Testis (tissue), 5 donors: ENCODE results near the gene MAD2L2. TPM values are rescaled to one million over a fixed set of nuclear protein-coding genes. Genes with fewer than 3 reads are reported as not detected.

Experiments used
- DNase-seq: peaks from one replicate; pipeline ENCODE4 v3.0.0-alpha.2; 2019
- H3K27ac ChIP-seq, 2 donors: fragments of 200-600 bp; sonication (generic); one replicate each; pipeline ENCODE4 v1.5.1; 2019
- H3K27me3 ChIP-seq: fragments of 200-600 bp; sonication (generic); one replicate; pipeline ENCODE4 v1.5.1; 2019
- H3K36me3 ChIP-seq: fragments of 200-600 bp; sonication (generic); one replicate; pipeline ENCODE4 v1.5.1; 2017; ENCODE audit warnings: low read depth; ENCODE audit errors: missing control alignments
- H3K4me1 ChIP-seq: fragments of 200-600 bp; sonication (generic); one replicate; pipeline ENCODE4 v1.5.1; 2019
- H3K4me3 ChIP-seq, 2 donors: fragments of 200-600 bp; sonication (generic); one replicate each; pipeline ENCODE4 v1.5.1; 2017 to 2019
- H3K9me3 ChIP-seq: fragments of 200-600 bp; sonication (generic); one replicate; pipeline ENCODE4 v1.5.1; 2017
- POLR2A ChIP-seq: fragments of 450-650 bp; IDR thresholded peaks from one replicate; pipeline ENCODE4 v1.6.1; 2017; ENCODE audit warnings: antibody characterized with exemption, mild to moderate bottlenecking, moderate library complexity
- WGBS, 2 donors: methylation state at CpG; one replicate each; pipeline ENCODE4 v1.1.5; 2018; 5-methylcytosine and 5-hydroxymethylcytosine counted together
- intact Hi-C: fragments of 100-400 bp; cut with DNase I; formaldehyde crosslinking; loops from one replicate; pipeline ENCODE4 v1.15.1; 2023; ENCODE audit warnings: low total_unique reads
- long read RNA-seq, 2 donors: transcript quantifications; one replicate each; lab custom pipeline, GENCODE V29; 2026
- polyA plus RNA-seq: library from polyadenylated mRNA; stranded (reverse); fragments of 350-450 nt; fragmentation: Illumina TruSeq; extraction: RNeasy Lipid Tissue Mini Kit (QIAGEN cat#74804); gene quantifications from one replicate; pipeline ENCODE4 v1.2.3, GENCODE V29; 2014; ENCODE audit warnings: low read depth, low replicate concordance; ENCODE audit not compliant: insufficient read depth
- total RNA-seq, 2 donors: library from RNA; depleted of rRNA; stranded (reverse); fragments of >200 nt; gene quantifications; one replicate each; pipeline ENCODE4 v1.2.3, GENCODE V29; 2016
- TF ChIP-seq, protein P1 (sequence below), 3 experiments: fragments of 450-650 bp in 2 of 3; fragments of 200-600 bp in 1 of 3; sonication (generic) in 1 of 3; IDR thresholded peaks; one replicate each; pipeline ENCODE4 v1.5.1; 2016 to 2019; ENCODE audit warnings: antibody characterized with exemption in 3 of 3, mild to moderate bottlenecking in 2 of 3, moderate library complexity in 1 of 3

MAD2L2 gene
- 100 to 1,000 TPM; 115 to 116 TPM for total RNA-seq
- 77.0 TPM for polyA plus RNA-seq
- long read RNA-seq, donor 1, transcript MAD2L2-207 (9 exons, 1,118 nt), result major isoform, 10 of 16 reads
- long read RNA-seq, donor 1, partial matches to known transcripts, result 5 of 16 reads
- long read RNA-seq, donor 1, other reads (novel, unspliced or antisense), result 0 of 16 reads
- long read RNA-seq, donor 2, transcript MAD2L2-207 (9 exons, 1,118 nt), result major isoform, 7 of 8 reads
- long read RNA-seq, donor 2, partial matches to known transcripts, result 0 of 8 reads
- long read RNA-seq, donor 2, other reads (novel, unspliced or antisense), result 0 of 8 reads

DNA sequence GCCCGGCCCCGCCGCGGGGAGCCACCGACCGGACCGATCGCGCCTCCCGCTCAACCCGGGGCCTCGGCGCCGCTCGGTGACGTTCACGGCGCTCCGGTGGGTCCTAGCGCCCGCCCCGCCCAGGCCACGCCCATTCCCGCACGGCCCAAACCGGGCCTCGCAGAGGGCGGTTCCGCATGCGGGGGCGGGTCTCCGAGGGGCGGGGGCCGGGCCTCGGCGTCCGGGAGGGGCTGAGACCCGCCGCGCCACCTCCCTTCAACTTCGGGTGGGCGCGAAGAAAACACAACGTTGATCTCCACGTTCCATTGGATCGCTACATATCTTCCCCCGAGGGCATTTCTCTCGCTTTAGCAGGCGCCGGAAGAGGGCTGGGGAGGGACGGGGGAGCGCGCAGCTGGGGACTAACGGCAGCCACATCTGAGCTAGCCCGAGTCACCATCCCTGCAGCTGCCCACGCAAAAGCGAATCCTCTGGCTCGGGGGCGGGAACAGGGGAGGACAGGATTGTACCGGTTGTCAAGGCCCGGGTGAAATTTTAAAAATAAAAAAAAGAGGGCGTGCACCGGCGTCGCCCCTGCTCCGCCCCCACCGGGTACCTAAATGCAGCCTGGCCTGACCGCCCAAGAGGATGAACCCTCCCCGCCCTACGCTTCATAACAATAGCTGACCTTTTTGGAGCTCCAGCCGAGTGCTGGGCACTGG lies at the start of gene MAD2L2:
TSS of gene MAD2L2 (minus strand) at position 78 of the 701 bp plus-strand sequence. CDS start 547 bp downstream, outside the sequence.
- no peaks in the 10 kb centered on the region for H3K27me3 ChIP-seq
- WGBS, 2 donors, result 1 to 3% methylated on average over 28 to 71 of the region's 71 CpGs
- DNase-seq, result peak; percentile 92
- no peak for TF ChIP-seq POLR2A
- TF ChIP-seq, protein P1, sequence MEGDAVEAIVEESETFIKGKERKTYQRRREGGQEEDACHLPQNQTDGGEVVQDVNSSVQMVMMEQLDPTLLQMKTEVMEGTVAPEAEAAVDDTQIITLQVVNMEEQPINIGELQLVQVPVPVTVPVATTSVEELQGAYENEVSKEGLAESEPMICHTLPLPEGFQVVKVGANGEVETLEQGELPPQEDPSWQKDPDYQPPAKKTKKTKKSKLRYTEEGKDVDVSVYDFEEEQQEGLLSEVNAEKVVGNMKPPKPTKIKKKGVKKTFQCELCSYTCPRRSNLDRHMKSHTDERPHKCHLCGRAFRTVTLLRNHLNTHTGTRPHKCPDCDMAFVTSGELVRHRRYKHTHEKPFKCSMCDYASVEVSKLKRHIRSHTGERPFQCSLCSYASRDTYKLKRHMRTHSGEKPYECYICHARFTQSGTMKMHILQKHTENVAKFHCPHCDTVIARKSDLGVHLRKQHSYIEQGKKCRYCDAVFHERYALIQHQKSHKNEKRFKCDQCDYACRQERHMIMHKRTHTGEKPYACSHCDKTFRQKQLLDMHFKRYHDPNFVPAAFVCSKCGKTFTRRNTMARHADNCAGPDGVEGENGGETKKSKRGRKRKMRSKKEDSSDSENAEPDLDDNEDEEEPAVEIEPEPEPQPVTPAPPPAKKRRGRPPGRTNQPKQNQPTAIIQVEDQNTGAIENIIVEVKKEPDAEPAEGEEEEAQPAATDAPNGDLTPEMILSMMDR (IDR thresholded peaks at IDR 0.05), result no peak
- peak within 1 kb of the TSS; percentile 78 to 85 for H3K4me3 ChIP-seq
- intact Hi-C loops, result no loop called here
- peaks cover 13% of the 10 kb centered on the region for H3K4me1 ChIP-seq
- H3K9me3 ChIP-seq, result no peaks in the 10 kb centered on the region
- H3K27ac ChIP-seq, result peak within 1 kb of the TSS; percentile 87
- H3K36me3 ChIP-seq, result no peaks in the 10 kb centered on the region

DNA sequence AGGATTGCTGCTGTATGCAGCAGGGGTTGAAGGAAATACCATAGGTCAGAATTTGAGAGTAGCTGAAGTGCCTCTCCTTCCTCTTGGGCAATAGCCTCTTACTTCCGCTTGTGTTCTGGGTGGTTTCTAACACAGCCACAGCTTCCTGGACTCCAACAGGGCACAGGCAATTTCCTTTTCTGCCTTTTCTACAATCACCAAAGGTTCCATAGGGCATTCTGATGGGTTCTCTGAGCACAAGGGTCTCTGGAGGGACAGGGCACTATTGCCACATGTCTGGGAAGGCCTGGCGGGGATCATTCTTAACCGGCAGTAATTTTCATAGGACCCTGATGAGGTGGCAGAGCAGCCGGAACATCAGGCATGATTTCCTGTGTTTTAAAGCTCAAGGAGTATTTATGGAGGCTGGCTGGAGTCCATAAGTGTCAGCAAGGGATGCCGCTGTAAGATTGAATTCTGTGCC lies 49.5 kb upstream of the MAD2L2 start:
- Histone ChIP-seq H3K27ac (peak overlapping the region in 1 of 2 donors; percentile 85), H3K4me1 (peaks cover 43% of the 10 kb centered on the region), H3K27me3 (no peaks in the 10 kb centered on the region), H3K9me3 (no peaks in the 10 kb centered on the region), H3K4me3 (no peak overlapping the region), H3K36me3 (no peaks in the 10 kb centered on the region)
- no peak for DNase-seq
- intact Hi-C loops, result loop anchor here (10.0 kb wide), 1 partner anchor 74 kb away; the partner anchor contains the start of genes CLCN6 and MTHFR
- TF ChIP-seq, protein P1 (IDR thresholded peaks at IDR 0.05), result no peak
- TF ChIP-seq POLR2A, result no peak
- WGBS, 2 donors, result 52 to 55% methylated on average over 5 of the region's 5 CpGs

DNA sequence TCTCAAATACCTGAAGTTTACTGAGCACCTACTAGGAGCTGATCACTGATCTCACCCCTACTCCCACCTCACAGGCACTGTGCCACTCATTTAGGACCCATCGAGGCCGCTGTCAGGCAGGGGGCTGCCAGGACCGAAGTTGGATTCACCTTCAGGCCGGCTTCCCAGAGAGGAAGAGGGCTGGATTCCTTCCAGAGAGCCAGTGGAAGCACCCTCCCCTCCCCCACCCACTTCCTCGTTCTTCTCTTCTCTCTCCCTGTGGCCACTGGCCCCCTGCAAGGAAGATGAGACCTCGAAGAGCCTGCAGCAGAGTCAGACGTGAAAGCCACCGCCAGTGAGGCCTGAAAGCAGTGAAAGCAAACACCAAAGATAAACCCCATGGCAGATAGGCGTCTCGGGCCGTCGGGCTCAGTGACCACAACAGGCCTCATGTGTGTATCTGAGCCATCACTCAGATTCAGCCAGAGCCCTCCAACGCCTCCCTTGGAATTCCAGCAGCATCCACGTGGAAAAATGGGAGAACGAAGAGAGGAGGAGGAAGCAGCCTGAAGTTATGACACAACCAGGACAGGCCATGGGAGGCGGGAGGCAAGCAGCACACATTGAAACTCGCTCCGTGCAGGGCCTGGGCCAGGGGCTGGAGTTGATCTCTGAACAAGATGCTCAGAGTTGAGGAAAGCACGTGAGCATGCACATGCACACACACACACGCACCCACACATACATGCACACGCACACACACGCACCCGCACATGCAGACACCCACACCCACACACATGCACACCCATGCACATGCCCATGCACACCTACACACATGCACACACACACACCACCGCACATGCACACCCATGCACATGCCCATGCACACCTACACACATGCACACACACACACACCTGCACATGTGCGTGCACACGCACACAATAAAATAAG lies 48.8 kb upstream of the MAD2L2 start:
- no peak for DNase-seq
- no peak overlapping the region for H3K27ac ChIP-seq
- intact Hi-C loops, result loop anchor here (10.0 kb wide), 1 partner anchor 75 kb away; the partner anchor contains the start of genes CLCN6 and MTHFR
- H3K4me3 ChIP-seq, result no peak overlapping the region
- TF ChIP-seq POLR2A, result no peak
- TF ChIP-seq, protein P1 (IDR thresholded peaks at IDR 0.05), result no peak
- H3K9me3 ChIP-seq, result no peaks in the 10 kb centered on the region
- WGBS, 2 donors, result 67% methylated on average over 24 to 26 of the region's 26 CpGs
- no peaks in the 10 kb centered on the region for H3K27me3 ChIP-seq
- no peaks in the 10 kb centered on the region for H3K36me3 ChIP-seq
- H3K4me1 ChIP-seq, result peaks cover 38% of the 10 kb centered on the region

DNA sequence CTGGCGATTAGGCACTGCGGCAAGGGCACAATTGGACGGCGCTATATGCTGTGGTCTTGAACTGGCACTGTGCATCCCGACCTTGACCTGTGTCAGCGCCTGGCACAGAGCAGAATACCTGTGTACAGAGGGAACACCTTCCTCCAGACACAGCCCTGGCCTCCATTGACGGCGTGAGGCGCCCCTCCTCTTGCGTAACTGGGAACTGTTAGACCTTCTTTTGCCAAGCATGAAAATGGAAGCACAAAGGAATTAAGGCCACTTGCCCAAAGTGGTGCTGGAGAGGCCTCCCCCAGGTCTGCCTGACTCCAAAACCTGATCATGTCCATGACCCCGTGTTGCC lies 48.2 kb upstream of the MAD2L2 start:
- Histone ChIP-seq H3K27ac (no peak overlapping the region), H3K36me3 (no peaks in the 10 kb centered on the region), H3K4me3 (no peak overlapping the region), H3K4me1 (peaks cover 38% of the 10 kb centered on the region), H3K27me3 (no peaks in the 10 kb centered on the region), H3K9me3 (no peaks in the 10 kb centered on the region)
- 93 to 96% methylated on average over 4 to 11 of the region's 11 CpGs for WGBS, 2 donors
- TF ChIP-seq, protein P1 (IDR thresholded peaks at IDR 0.05), result no peak
- no peak for TF ChIP-seq POLR2A
- DNase-seq, result no peak
- intact Hi-C loops, result no loop called here
